ENCODE data around the gene CMTM5. TPM values are rescaled to one million over a fixed set of nuclear protein-coding genes. Genes with fewer than 3 reads are reported as not detected.
A peak's percentile ranks its signal among the peaks of the same experiment; 100 is the strongest.

CMTM5 gene
- total RNA-seq, 4 donors from 2014 or later, result 0.76 TPM; not detected in 3

GRCh38 chr14:23355871-23356435 lies 20.9 kb upstream of the CMTM5 start:
- whole genome bisulfite sequencing, result 79% methylated on average over 6 of the region's 6 CpGs
- no peak overlapping the region for H3K27ac ChIP-seq
- H3K4me3 ChIP-seq, result no peak overlapping the region
- peaks cover 32% of the 10 kb centered on the region for H3K36me3 ChIP-seq
- TF ChIP-seq POLR2A (IDR thresholded peaks at IDR 0.05), result no peak
- no peak for TF ChIP-seq CTCF (IDR thresholded peaks at IDR 0.05)
- TF ChIP-seq EP300 (IDR thresholded peaks at IDR 0.05), result no peak
- TF ChIP-seq POLR2AphosphoS5 (IDR thresholded peaks at IDR 0.05), result no peak
- DNase-seq (ENCODE audit: low spot score in 2 of 2), result no peak
- H3K4me1 ChIP-seq, result peaks cover 24% of the 10 kb centered on the region
- H3K9me3 ChIP-seq, result no peaks in the 10 kb centered on the region
- H3K27me3 ChIP-seq, result peaks cover 7% of the 10 kb centered on the region

GRCh38 chr14:23356662-23357061 lies 20.2 kb upstream of the CMTM5 start:
- peaks cover 32% of the 10 kb centered on the region for H3K36me3 ChIP-seq
- peaks cover 29% of the 10 kb centered on the region for H3K4me1 ChIP-seq
- H3K4me3 ChIP-seq, result no peak overlapping the region
- 95% methylated on average over 4 of the region's 4 CpGs for WGBS
- peaks cover 6% of the 10 kb centered on the region for H3K27me3 ChIP-seq
- DNase-seq (ENCODE audit: low spot score in 2 of 2), result no peak
- TF ChIP-seq POLR2A (IDR thresholded peaks at IDR 0.05), result no peak
- H3K9me3 ChIP-seq, result no peaks in the 10 kb centered on the region
- H3K27ac ChIP-seq, result no peak overlapping the region

- Histone ChIP-seq H3K4me3 (no peak overlapping the region), H3K27ac (no peak overlapping the region), H3K36me3 (peaks cover 32% of the 10 kb centered on the region), H3K4me1 (peaks cover 29% of the 10 kb centered on the region), H3K27me3 (no peaks in the 10 kb centered on the region), H3K9me3 (no peaks in the 10 kb centered on the region)
- TF ChIP-seq POLR2AphosphoS5 (IDR thresholded peaks at IDR 0.05), result no peak
- no peak for TF ChIP-seq EP300 (IDR thresholded peaks at IDR 0.05)
- TF ChIP-seq CTCF (IDR thresholded peaks at IDR 0.05), result no peak
- no peak for TF ChIP-seq POLR2A (IDR thresholded peaks at IDR 0.05)
- no peak for DNase-seq (ENCODE audit: low spot score in 2 of 2)
- 82% methylated on average over 7 of the region's 8 CpGs for WGBS
These were observed 19.6 kb upstream of the CMTM5 start for GRCh38 chr14:23357261-23357660.

- Histone ChIP-seq H3K4me1 (peaks cover 29% of the 10 kb centered on the region), H3K4me3 (no peak overlapping the region), H3K27me3 (no peaks in the 10 kb centered on the region), H3K36me3 (peaks cover 32% of the 10 kb centered on the region), H3K9me3 (no peaks in the 10 kb centered on the region), H3K27ac (no peak overlapping the region)
- 87% methylated on average over 3 of the region's 3 CpGs for WGBS
- DNase-seq (ENCODE audit: low spot score in 2 of 2), result no peak
- TF ChIP-seq EP300 (IDR thresholded peaks at IDR 0.05), result no peak
- TF ChIP-seq CTCF (IDR thresholded peaks at IDR 0.05), result no peak
- TF ChIP-seq POLR2AphosphoS5 (IDR thresholded peaks at IDR 0.05), result no peak
- no peak for TF ChIP-seq POLR2A (IDR thresholded peaks at IDR 0.05)
These were observed 18.8 kb upstream of the CMTM5 start for GRCh38 chr14:23358042-23358441.

GRCh38 chr14:23358553-23359166 lies 18.2 kb upstream of the CMTM5 start:
- H3K9me3 ChIP-seq, result no peaks in the 10 kb centered on the region
- DNase-seq (ENCODE audit: low spot score in 2 of 2), result peak in 1 of 2 donors; percentile 75
- H3K27me3 ChIP-seq, result no peaks in the 10 kb centered on the region
- no peak overlapping the region for H3K27ac ChIP-seq
- H3K36me3 ChIP-seq, result peaks cover 32% of the 10 kb centered on the region
- H3K4me3 ChIP-seq, result no peak overlapping the region
- WGBS, result 87% methylated on average over 10 of the region's 12 CpGs
- peaks cover 33% of the 10 kb centered on the region for H3K4me1 ChIP-seq
- TF ChIP-seq EP300 (IDR thresholded peaks at IDR 0.05) (no peak), CTCF (IDR thresholded peaks at IDR 0.05) (no peak), POLR2A (IDR thresholded peaks at IDR 0.05) (no peak), POLR2AphosphoS5 (IDR thresholded peaks at IDR 0.05) (no peak)
